A549 (cell line): ENCODE results near the gene PLEKHA4. TPM values are rescaled to one million over a fixed set of nuclear protein-coding genes. Genes with fewer than 3 reads are reported as not detected.
A peak's percentile ranks its signal among the peaks of the same experiment; 100 is the strongest.

Source experiments
- ATAC-seq, 2 experiments: fragments of 200-7000 bp in 1 of 2; fragments of >200 bp in 1 of 2; cut with Nextera tagmentation in 1 of 2; cut with Tn5 transposase in 1 of 2; 3 replicates each; pipeline versions ENCODE4 v1.8.0 to v1.9.1; 2018 to 2020; ENCODE audit warnings: mild to moderate bottlenecking in 1 of 2, moderate library complexity in 1 of 2
- CTCF ChIA-PET: fragments of 300-600 bp; sonication (Branson Sonifier 250); formaldehyde crosslinking; extraction: SDS; loops from one replicate; lab custom pipeline; 2021; ENCODE audit warnings: antibody characterized with exemption, inconsistent platforms; lab: Yijun Ruan, JAX
- POLR2A ChIA-PET: fragments of 350-600 bp; formaldehyde crosslinking; extraction: SDS; loops from one replicate; lab custom pipeline; 2021; ENCODE audit warnings: antibody characterized with exemption, inconsistent platforms; lab: Yijun Ruan, JAX
- DNase-seq, 2 experiments: peaks; one replicate each; pipeline versions ENCODE4 v3.0.0 to v3.0.0-alpha.2; 2011 to 2016; ENCODE audit warnings: low read depth in 1 of 2, low spot score in 1 of 2
- FAIRE-seq: peaks from 2 replicates; lab custom pipeline; 2011; peaks lifted over from hg19 to GRCh38; lab: Jason Lieb, UNC
- H3K27ac ChIP-seq, 2 experiments: fragments of >200 bp; sonication (Bioruptor Twin); formaldehyde crosslinking; 3 replicates each; pipeline ENCODE4 v1.5.1; 2016 to 2017
- H3K4me1 ChIP-seq: fragments of >200 bp; sonication (Bioruptor Twin); formaldehyde crosslinking; 3 replicates; pipeline ENCODE4 v1.6.1; 2016
- H3K4me2 ChIP-seq: fragments of >200 bp; sonication (Bioruptor Twin); formaldehyde crosslinking; 3 replicates; pipeline ENCODE4 v1.6.1; 2016
- H3K4me3 ChIP-seq: fragments of >200 bp; sonication (Bioruptor Twin); formaldehyde crosslinking; 3 replicates; pipeline ENCODE4 v1.5.1; 2016
- H3K9me3 ChIP-seq: fragments of >200 bp; sonication (Bioruptor Twin); formaldehyde crosslinking; 3 replicates; pipeline ENCODE4 v1.6.1; 2016
- BCL3 ChIP-seq: fragments of >200 bp; sonication (Bioruptor Twin); formaldehyde crosslinking; IDR thresholded peaks from 3 replicates; pipeline ENCODE4 v1.6.1; 2016
- BHLHE40 ChIP-seq: IDR thresholded peaks from 2 replicates; pipeline ENCODE4 v1.6.1; 2012; ENCODE audit warnings: low read depth, low read length, inconsistent platforms
- CHD2 ChIP-seq: fragments of 150-350 bp; IDR thresholded peaks from 2 replicates; pipeline ENCODE4 v1.6.1; 2014; ENCODE audit warnings: low read length; ENCODE audit not compliant: partially characterized antibody
- E2F6 ChIP-seq: IDR thresholded peaks from 2 replicates; pipeline ENCODE4 v1.6.1; 2012; ENCODE audit warnings: low read depth, borderline replicate concordance
- EHF ChIP-seq: fragments of 250-450 bp; sonication (Bioruptor Pico); IDR thresholded peaks from 2 replicates; pipeline ENCODE4 v1.5.0; 2020; ENCODE audit warnings: mild to moderate bottlenecking
- EP300 ChIP-seq, 2 experiments: fragments of >200 bp; sonication (Bioruptor Twin); formaldehyde crosslinking; IDR thresholded peaks; 2 replicates in 1 of 2; 3 replicates in 1 of 2; pipeline ENCODE4 v1.6.1; 2016 to 2017
- FOSB ChIP-seq: fragments of 250-450 bp; sonication (Bioruptor Pico); IDR thresholded peaks from 2 replicates; pipeline ENCODE4 v1.5.0; 2020; ENCODE audit warnings: mild to moderate bottlenecking, moderate library complexity
- FOSL2 ChIP-seq, 2 experiments: fragments of 450-650 bp in 1 of 2; fragments of >200 bp in 1 of 2; sonication (Bioruptor Twin) in 1 of 2; formaldehyde crosslinking; IDR thresholded peaks; 2 replicates each; pipeline versions ENCODE4 v1.5.0 to v1.6.1; 2016 to 2020; ENCODE audit warnings: mild to moderate bottlenecking in 1 of 2, moderate library complexity in 1 of 2
- FOXS1 ChIP-seq: fragments of 250-450 bp; sonication (Bioruptor Pico); IDR thresholded peaks from 2 replicates; pipeline ENCODE4 v1.5.0; 2020; ENCODE audit warnings: mild to moderate bottlenecking, moderate library complexity
- GATA3 ChIP-seq: IDR thresholded peaks from 2 replicates; pipeline ENCODE4 v1.6.1; 2012; ENCODE audit warnings: borderline replicate concordance
- HEYL ChIP-seq: fragments of 250-450 bp; sonication (Bioruptor Pico); IDR thresholded peaks from 2 replicates; pipeline ENCODE4 v1.8.0; 2021; ENCODE audit warnings: mild to moderate bottlenecking, moderate library complexity
- HOXA7 ChIP-seq: fragments of 250-450 bp; sonication (Bioruptor Pico); IDR thresholded peaks from 2 replicates; pipeline ENCODE4 v1.5.0; 2020; ENCODE audit warnings: mild to moderate bottlenecking, moderate library complexity
- HOXB13 ChIP-seq: fragments of 250-450 bp; sonication (Bioruptor Pico); IDR thresholded peaks from 2 replicates; pipeline ENCODE4 v1.5.0; 2020; ENCODE audit warnings: low read depth, mild to moderate bottlenecking, moderate library complexity
- HOXB5 ChIP-seq: fragments of 250-450 bp; sonication (Bioruptor Pico); IDR thresholded peaks from 2 replicates; pipeline ENCODE4 v1.5.0; 2020; ENCODE audit warnings: mild to moderate bottlenecking, moderate library complexity
- JUNB ChIP-seq: fragments of >200 bp; sonication (Bioruptor Twin); formaldehyde crosslinking; IDR thresholded peaks from 2 replicates; pipeline ENCODE4 v1.6.1; 2016
- KDM5A ChIP-seq: fragments of 200-600 bp; sonication (generic); IDR thresholded peaks from 2 replicates; pipeline ENCODE4 v1.6.1; 2016; ENCODE audit warnings: antibody characterized with exemption, mild to moderate bottlenecking
- MAZ ChIP-seq: fragments of 150-350 bp; IDR thresholded peaks from 2 replicates; pipeline ENCODE4 v1.6.1; 2014; ENCODE audit warnings: antibody characterized with exemption, low read depth, low read length, borderline replicate concordance
- MYC ChIP-seq: IDR thresholded peaks from 2 replicates; pipeline ENCODE4 v1.6.1; 2012; ENCODE audit warnings: mild to moderate bottlenecking, inconsistent platforms, low read length, improper control_type of control experiment, borderline replicate concordance
- PHF8 ChIP-seq: fragments of 200-600 bp; sonication (generic); IDR thresholded peaks from 2 replicates; pipeline ENCODE4 v1.6.1; 2016; ENCODE audit warnings: low read depth, mild to moderate bottlenecking, antibody characterized with exemption, moderate library complexity, borderline replicate concordance
- RARB ChIP-seq: fragments of 250-450 bp; sonication (Bioruptor Pico); IDR thresholded peaks from 2 replicates; pipeline ENCODE4 v1.8.0; 2021; ENCODE audit warnings: mild to moderate bottlenecking, moderate library complexity
- SMC3 ChIP-seq: fragments of >200 bp; sonication (Bioruptor Twin); formaldehyde crosslinking; IDR thresholded peaks from 3 replicates; pipeline ENCODE4 v1.6.1; 2018; ENCODE audit warnings: inconsistent platforms
- SREBF2 ChIP-seq: fragments of 450-650 bp; IDR thresholded peaks from 2 replicates; pipeline ENCODE4 v1.6.1; 2014; ENCODE audit warnings: mild to moderate bottlenecking, moderate library complexity
- TFCP2L1 ChIP-seq: fragments of 250-450 bp; sonication (Bioruptor Pico); IDR thresholded peaks from 2 replicates; pipeline ENCODE4 v1.5.0; 2021; ENCODE audit warnings: mild to moderate bottlenecking
- ZFP36 ChIP-seq: fragments of 450-650 bp; IDR thresholded peaks from 2 replicates; pipeline ENCODE4 v1.6.1; 2014; ENCODE audit warnings: borderline replicate concordance; ENCODE audit not compliant: partially characterized antibody
- ZNF302 ChIP-seq: fragments of 250-450 bp; sonication (Bioruptor Pico); IDR thresholded peaks from 2 replicates; pipeline ENCODE4 v1.9.0; 2021; ENCODE audit warnings: inconsistent platforms, mild to moderate bottlenecking, moderate library complexity
- WGBS: methylation state at CpG from one replicate; pipeline ENCODE4 v1.1.6; 2017; ENCODE audit errors: missing lambda C conversion rate; 5-methylcytosine and 5-hydroxymethylcytosine counted together
- polyA plus RNA-seq, 4 experiments: library from polyadenylated mRNA; depleted of rRNA in 3 of 4; stranded (reverse); fragments of >200 nt; fragmentation: RNase III in 1 of 4; extraction: RNeasy Plus Mini Kit Qiagen cat#74134 plus additional on column Dnase treatment in 1 of 4; gene quantifications; 2 replicates in 3 of 4; 3 replicates in 1 of 4; pipeline ENCODE4 v1.2.3, GENCODE V29; 2011 to 2017
- TF ChIP-seq, protein P1 (sequence below): fragments of 250-450 bp; sonication (Bioruptor Pico); IDR thresholded peaks from 2 replicates; pipeline ENCODE4 v1.5.0; 2020; ENCODE audit warnings: low read depth, mild to moderate bottlenecking, moderate library complexity
- TF ChIP-seq, protein P2 (sequence below): IDR thresholded peaks from 2 replicates; pipeline ENCODE4 v1.6.1; 2012
- TF ChIP-seq, protein P3 (sequence below): IDR thresholded peaks from 2 replicates; pipeline ENCODE4 v1.6.1; 2012

Gene PLEKHA4
- polyA plus RNA-seq, 2 of the 4 experiments (the other 2 are of a cell fraction), result 0.34 to 0.46 TPM

DNA sequence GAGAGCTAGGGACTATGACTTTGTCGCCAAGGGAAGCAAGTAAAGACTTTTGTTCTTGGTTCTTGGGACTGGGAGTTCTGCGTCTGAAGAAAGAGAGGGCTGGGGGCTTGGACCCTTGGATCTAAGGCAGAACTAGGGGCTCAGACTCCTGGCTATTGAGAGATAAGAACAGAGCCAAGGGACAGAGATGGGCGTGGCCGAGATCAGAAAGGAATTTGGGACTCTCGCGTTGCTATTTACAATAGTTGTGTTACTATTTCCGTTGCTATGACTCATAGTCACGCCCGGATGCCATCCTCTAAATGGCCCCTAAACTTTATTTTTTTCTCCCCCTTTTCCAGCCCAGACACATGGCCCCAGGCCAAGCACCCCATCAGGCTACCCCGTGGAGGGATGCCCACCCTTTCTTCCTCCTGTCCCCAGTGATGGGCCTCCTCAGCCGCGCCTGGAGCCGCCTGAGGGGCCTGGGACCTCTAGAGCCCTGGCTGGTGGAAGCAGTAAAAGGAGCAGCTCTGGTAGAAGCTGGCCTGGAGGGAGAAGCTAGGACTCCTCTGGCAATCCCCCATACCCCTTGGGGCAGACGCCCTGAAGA is 4.6 kb upstream of the PLEKHA4 start:
- no peaks in the 10 kb centered on the region for H3K9me3 ChIP-seq
- H3K4me2 ChIP-seq, result peak overlapping the region; percentile 88
- no peak for FAIRE-seq
- under 1% methylated on average over 14 of the region's 14 CpGs for WGBS
- peaks cover 39% of the 10 kb centered on the region for H3K4me1 ChIP-seq
- DNase-seq, result peak; percentile 96 to 97
- H3K4me3 ChIP-seq, result peak overlapping the region; percentile 92
- TF ChIP-seq RARB (CRISPR knock-in tag) (peak; percentile 97), BHLHE40 (0 out of 2 replicates have a peak, but pooled peaks have one; percentile 27), MYC (peak; percentile 46; the same call in 1 of the 2 replicates), JUNB (peak; percentile 69), FOXS1 (peak; percentile 72; the same call in 1 of the 2 replicates), CHD2 (peak; percentile 81), SREBF2 (no peak), KDM5A (no peak), TFCP2L1 (CRISPR knock-in tag) (peak; percentile 97), E2F6 (0 out of 2 replicates have a peak, but pooled peaks have one; percentile 15), FOSL2 (IDR thresholded peaks at IDR 0.05) (peak; percentile 90), FOSL2 (CRISPR knock-in tag; IDR thresholded peaks at IDR 0.05) (peak; percentile 99), GATA3 (peak; percentile 48; the same call in 1 of the 2 replicates), SMC3 (no peak; the same call in 2 of the 3 replicates), EP300 (IDR thresholded peaks at IDR 0.05) (peak in 1 of 2 experiments; percentile 33; a peak in 1 of 5 replicates), HOXB13 (CRISPR knock-in tag) (0 out of 2 replicates have a peak, but pooled peaks have one; percentile 53), PHF8 (no peak), EHF (CRISPR knock-in tag) (peak; percentile 24; the same call in 1 of the 2 replicates), FOSB (CRISPR knock-in tag) (peak; percentile 93), HOXA7 (peak; percentile 99), MAZ (no peak)
- TF ChIP-seq, protein P1, sequence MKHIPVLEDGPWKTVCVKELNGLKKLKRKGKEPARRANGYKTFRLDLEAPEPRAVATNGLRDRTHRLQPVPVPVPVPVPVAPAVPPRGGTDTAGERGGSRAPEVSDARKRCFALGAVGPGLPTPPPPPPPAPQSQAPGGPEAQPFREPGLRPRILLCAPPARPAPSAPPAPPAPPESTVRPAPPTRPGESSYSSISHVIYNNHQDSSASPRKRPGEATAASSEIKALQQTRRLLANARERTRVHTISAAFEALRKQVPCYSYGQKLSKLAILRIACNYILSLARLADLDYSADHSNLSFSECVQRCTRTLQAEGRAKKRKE (CRISPR knock-in tag), result peak; percentile 65; the same call in 1 of the 2 replicates
- TF ChIP-seq, protein P2, sequence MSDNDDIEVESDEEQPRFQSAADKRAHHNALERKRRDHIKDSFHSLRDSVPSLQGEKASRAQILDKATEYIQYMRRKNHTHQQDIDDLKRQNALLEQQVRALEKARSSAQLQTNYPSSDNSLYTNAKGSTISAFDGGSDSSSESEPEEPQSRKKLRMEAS, result peak; percentile 80
- peak overlapping the region; percentile 95 to 97 for H3K27ac ChIP-seq
- peak; percentile 48 to 62 for ATAC-seq
- CTCF ChIA-PET, result interaction anchor here (0.6 to 13.7 kb wide), 7 partner anchors 23 to 121 kb away, joined by 3 to 121 read pairs (median 7); partner anchors contain the start of genes GYS1, NUCB1 and RUVBL2
- POLR2A ChIA-PET, result interaction anchor here (0.5 to 8.9 kb wide), 15 partner anchors 8 to 120 kb away, joined by 3 to 175 read pairs (median 13); partner anchors contain the start of genes BAX, DHDH, FTL and GYS1

DNA sequence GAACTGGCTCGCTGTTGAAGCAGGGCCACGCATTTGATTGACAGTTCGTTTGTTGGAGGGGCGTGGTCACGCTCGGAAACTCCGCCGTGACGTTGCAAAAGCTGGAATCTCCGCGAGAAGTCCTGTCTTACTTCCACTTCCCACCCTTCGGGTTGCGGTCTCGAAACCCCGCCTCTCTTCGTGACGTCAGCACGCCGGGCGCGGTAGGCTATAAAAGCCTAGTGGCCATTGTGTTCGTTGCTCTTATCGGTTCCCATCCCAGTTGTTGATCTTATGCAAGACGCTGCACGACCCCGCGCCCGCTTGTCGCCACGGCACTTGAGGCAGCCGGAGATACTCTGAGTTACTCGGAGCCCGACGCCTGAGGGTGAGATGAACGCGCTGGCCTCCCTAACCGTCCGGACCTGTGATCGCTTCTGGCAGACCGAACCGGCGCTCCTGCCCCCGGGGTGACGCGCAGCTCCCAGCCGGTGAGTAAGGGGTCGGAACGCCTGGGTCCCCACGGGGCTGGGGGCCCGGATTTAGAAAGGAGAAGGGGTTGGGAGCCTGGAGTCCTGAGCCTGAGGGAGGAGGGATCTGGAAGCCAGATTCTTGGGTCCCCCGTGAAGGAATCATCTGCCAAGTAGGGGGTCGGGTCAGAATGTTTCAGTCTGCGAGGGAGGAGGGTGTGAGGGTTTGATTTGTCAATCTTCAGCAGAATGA is 3.9 kb upstream of the PLEKHA4 start, which contains the start of gene PPP1R15A:
Gene PPP1R15A, plus strand, starts transcription at position 240 of the 702 bp plus-strand sequence. CDS start 813 bp downstream, outside the sequence.
- no peaks in the 10 kb centered on the region for H3K9me3 ChIP-seq
- FAIRE-seq, result peak; percentile 83
- ChIA-PET CTCF (interaction anchor here (0.7 to 13.7 kb wide), 8 partner anchors 14 to 201 kb away, joined by 3 to 121 read pairs (median 4); no protein-coding TSS in a partner anchor), POLR2A (interaction anchor here (0.5 to 8.9 kb wide), 43 partner anchors 8 to 887 kb away, joined by 3 to 175 read pairs (median 4); partner anchors contain the start of genes BAX, BCAT2, CA11 and DHDH)
- 2% methylated on average over 52 of the region's 53 CpGs for WGBS
- DNase-seq, result peak; percentile 98 to 100
- H3K4me1 ChIP-seq, result peaks cover 40% of the 10 kb centered on the region
- peak; percentile 55 to 58 for ATAC-seq
- peak within 1 kb of the TSS; percentile 92 for H3K4me3 ChIP-seq
- H3K27ac ChIP-seq, result peak within 1 kb of the TSS; percentile 95 to 97
- peak within 1 kb of the TSS; percentile 88 for H3K4me2 ChIP-seq
- peak; percentile 4 for TF ChIP-seq ZFP36
- TF ChIP-seq, protein P1 (CRISPR knock-in tag), result no peak
- TF ChIP-seq, protein P2, result peak; percentile 32; the same call in 1 of the 2 replicates
- no peak for TF ChIP-seq HEYL (CRISPR knock-in tag)
- no peak for TF ChIP-seq EHF (CRISPR knock-in tag)
- TF ChIP-seq ZNF302, result no peak
- TF ChIP-seq, protein P3, sequence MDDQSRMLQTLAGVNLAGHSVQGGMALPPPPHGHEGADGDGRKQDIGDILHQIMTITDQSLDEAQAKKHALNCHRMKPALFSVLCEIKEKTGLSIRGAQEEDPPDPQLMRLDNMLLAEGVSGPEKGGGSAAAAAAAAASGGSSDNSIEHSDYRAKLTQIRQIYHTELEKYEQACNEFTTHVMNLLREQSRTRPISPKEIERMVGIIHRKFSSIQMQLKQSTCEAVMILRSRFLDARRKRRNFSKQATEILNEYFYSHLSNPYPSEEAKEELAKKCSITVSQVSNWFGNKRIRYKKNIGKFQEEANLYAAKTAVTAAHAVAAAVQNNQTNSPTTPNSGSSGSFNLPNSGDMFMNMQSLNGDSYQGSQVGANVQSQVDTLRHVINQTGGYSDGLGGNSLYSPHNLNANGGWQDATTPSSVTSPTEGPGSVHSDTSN, result peak; percentile 89
- peak; percentile 98 for TF ChIP-seq BCL3
- peak; percentile 92; the same call in 1 of the 2 replicates for TF ChIP-seq MAZ
- peak; percentile 49; the same call in 1 of the 2 replicates for TF ChIP-seq HOXB5 (CRISPR knock-in tag)
